IPS-18a (cell line): Measurements from ENCODE around the gene RCC2.

Source experiments
- H3K27ac ChIP-seq: one replicate; pipeline ENCODE4 v1.5.1; 2013; ENCODE audit warnings: low read length
- H3K27me3 ChIP-seq: one replicate; pipeline ENCODE4 v1.6.1; 2013; ENCODE audit warnings: mild to moderate bottlenecking, low read length; ENCODE audit not compliant: control insufficient read depth, insufficient read depth
- H3K36me3 ChIP-seq: one replicate; pipeline ENCODE4 v1.6.1; 2013; ENCODE audit warnings: low read depth, low read length; ENCODE audit not compliant: control insufficient read depth
- H3K4me1 ChIP-seq: one replicate; pipeline ENCODE4 v1.6.1; 2013; ENCODE audit warnings: low read depth, low read length; ENCODE audit not compliant: control insufficient read depth
- H3K4me3 ChIP-seq: one replicate; pipeline ENCODE4 v1.5.1; 2013; ENCODE audit warnings: low read length
- H3K9ac ChIP-seq: one replicate; pipeline ENCODE4 v1.6.1; 2013; ENCODE audit warnings: mild to moderate bottlenecking, low read length, moderate library complexity
- H3K9me3 ChIP-seq: one replicate; pipeline ENCODE4 v1.6.1; 2013; ENCODE audit warnings: low read depth, low read length; ENCODE audit not compliant: control insufficient read depth

Gene RCC2

DNA sequence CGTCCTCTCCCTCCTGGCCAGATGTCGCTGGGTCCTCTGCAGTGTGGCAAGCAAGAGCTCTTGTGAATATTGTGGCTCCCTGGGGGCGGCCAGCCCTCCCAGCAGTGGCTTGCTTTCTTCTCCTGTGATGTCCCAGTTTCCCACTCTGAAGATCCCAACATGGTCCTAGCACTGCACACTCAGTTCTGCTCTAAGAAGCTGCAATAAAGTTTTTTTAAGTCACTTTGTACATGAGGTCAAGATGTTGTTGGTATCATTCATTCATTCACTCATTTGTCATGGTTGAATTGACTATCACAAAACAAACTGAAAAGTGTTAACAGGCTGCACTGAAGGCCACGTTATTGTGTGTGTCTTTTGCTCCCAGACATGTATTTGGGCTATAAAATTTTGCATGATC, 75.7 kb downstream of the RCC2 start:
- no peak overlapping the region for H3K4me3 ChIP-seq
- peaks cover 5% of the 10 kb centered on the region for H3K27me3 ChIP-seq
- H3K9me3 ChIP-seq, result no peaks in the 10 kb centered on the region
- no peaks in the 10 kb centered on the region for H3K36me3 ChIP-seq
- H3K4me1 ChIP-seq, result no peaks in the 10 kb centered on the region
- no peak overlapping the region for H3K9ac ChIP-seq
- H3K27ac ChIP-seq, result no peak overlapping the region

DNA sequence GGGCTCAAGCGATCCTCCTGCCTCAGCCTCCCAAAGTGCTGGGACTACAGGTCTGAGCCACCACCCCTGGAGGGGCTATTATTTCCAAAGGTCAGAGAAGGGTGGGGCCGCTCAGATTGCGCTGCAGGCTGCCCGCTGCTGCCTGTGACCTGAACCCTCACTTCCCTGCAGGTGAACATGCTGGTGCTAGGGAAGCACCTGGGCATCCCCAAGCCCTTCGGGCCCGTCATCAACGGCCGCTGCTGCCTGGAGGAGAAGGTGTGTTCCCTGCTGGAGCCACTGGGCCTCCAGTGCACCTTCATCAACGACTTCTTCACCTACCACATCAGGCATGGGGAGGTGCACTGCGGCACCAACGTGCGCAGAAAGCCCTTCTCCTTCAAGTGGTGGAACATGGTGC, 76.1 kb downstream of the RCC2 start:
- H3K27me3 ChIP-seq, result peaks cover 5% of the 10 kb centered on the region
- no peak overlapping the region for H3K9ac ChIP-seq
- H3K4me3 ChIP-seq, result no peak overlapping the region
- no peak overlapping the region for H3K27ac ChIP-seq
- no peaks in the 10 kb centered on the region for H3K4me1 ChIP-seq
- H3K9me3 ChIP-seq, result no peaks in the 10 kb centered on the region
- no peaks in the 10 kb centered on the region for H3K36me3 ChIP-seq

DNA sequence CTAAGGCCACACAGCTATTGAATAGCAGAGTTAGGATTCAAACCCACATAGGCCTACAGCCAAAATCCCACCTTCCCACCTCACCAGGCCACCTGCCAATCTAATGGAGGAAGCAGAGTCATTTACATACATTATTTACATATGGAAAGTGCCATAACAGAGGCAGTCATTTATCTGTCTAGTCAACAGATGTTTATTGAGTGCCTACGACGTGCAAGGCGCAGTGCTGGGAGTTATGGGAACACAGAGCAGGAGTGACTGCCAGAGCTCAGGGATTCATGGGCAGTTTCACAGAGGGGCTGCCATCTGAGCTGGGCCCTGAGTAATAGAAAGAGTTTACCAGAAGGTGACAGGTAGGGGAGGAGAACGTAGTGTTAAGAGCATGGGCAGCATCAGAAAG, 77.8 kb downstream of the RCC2 start:
- Histone ChIP-seq H3K9me3 (no peaks in the 10 kb centered on the region), H3K36me3 (no peaks in the 10 kb centered on the region), H3K27me3 (peaks cover under 1% of the 10 kb centered on the region), H3K4me3 (no peak overlapping the region), H3K27ac (no peak overlapping the region), H3K4me1 (no peaks in the 10 kb centered on the region), H3K9ac (no peak overlapping the region)

DNA sequence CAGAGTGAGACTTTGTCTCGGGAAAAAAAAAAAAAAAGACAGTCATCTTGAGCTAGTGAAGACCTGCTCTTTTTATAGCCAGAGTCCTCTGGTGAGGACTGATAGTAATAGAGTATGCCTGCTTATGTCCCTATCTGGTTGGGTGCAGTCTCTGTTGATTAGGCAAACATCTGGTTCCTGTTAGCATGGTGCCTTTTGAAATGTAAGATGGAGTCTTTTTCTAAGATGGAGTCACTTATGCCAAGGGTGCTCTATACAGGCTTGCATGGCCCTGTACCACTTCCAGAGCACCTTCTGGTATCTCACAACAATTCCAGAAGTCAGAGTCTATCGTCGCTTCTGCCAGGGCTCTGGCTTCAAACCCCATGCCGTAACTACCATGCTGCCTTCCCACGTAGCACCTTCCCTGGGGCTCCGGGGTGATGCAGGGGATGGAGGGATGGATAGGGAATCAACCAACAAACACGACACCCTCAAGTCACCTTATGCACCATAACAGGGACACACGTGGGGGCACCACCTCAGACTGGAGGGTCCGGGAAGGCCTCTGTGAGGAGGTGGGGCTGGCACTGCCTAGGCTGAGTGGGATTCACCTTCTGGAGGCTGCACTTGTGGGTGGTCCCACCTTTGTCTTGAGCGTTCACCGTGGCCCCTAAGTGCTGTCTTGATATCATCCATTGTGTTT, 79.1 kb downstream of the RCC2 start:
- H3K27me3 ChIP-seq, result no peaks in the 10 kb centered on the region
- no peaks in the 10 kb centered on the region for H3K4me1 ChIP-seq
- H3K9ac ChIP-seq, result no peak overlapping the region
- H3K27ac ChIP-seq, result no peak overlapping the region
- no peaks in the 10 kb centered on the region for H3K36me3 ChIP-seq
- H3K9me3 ChIP-seq, result no peaks in the 10 kb centered on the region
- H3K4me3 ChIP-seq, result no peak overlapping the region

DNA sequence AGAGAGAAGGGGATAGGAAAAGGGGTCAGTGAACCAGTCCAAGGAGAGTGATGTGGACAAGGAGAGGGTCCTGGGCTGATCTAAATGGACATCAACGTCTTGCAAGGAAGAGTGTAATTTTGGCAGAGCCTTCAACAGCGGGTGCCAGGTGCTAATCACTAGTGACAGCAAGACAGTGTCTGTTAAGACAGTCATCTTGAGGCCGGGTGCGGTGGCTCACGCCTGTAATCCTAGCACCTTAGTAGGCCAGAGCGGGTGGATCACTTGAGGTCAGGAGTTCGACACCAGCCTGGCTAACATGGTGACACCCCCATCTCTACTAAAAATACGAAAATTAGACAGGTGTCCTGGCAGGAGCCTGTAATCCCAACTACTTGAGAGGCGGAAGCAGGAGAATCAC, 79.7 kb downstream of the RCC2 start:
- no peak overlapping the region for H3K27ac ChIP-seq
- H3K9ac ChIP-seq, result no peak overlapping the region

DNA sequence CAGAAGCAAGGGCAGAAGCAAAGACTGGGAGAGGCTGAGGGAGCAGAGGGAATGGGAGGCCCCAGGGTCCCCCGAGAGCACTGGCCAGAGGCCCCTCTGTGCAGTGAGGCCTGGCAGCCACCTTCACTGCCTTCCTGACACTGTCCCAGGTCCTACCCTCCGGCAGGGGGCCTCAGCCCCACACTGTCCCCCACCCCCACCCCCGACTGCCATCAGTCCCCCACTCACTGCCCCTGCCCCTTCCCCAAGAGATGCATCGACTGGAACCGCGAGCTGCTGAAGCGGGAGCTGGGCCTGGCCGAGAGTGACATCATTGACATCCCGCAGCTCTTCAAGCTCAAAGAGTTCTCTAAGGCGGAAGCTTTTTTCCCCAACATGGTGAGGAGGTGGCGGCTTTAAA, 80.4 kb downstream of the RCC2 start:
- no peaks in the 10 kb centered on the region for H3K4me1 ChIP-seq
- no peak overlapping the region for H3K9ac ChIP-seq
- H3K4me3 ChIP-seq, result no peak overlapping the region
- no peaks in the 10 kb centered on the region for H3K9me3 ChIP-seq
- H3K27ac ChIP-seq, result no peak overlapping the region
- H3K36me3 ChIP-seq, result no peaks in the 10 kb centered on the region
- no peaks in the 10 kb centered on the region for H3K27me3 ChIP-seq

More for the DNA sequence above, 79.7 kb downstream of the RCC2 start:
- H3K27me3 ChIP-seq, result no peaks in the 10 kb centered on the region
- H3K4me3 ChIP-seq, result no peak overlapping the region
- H3K4me1 ChIP-seq, result no peaks in the 10 kb centered on the region
- H3K36me3 ChIP-seq, result no peaks in the 10 kb centered on the region
- H3K9me3 ChIP-seq, result no peaks in the 10 kb centered on the region

DNA sequence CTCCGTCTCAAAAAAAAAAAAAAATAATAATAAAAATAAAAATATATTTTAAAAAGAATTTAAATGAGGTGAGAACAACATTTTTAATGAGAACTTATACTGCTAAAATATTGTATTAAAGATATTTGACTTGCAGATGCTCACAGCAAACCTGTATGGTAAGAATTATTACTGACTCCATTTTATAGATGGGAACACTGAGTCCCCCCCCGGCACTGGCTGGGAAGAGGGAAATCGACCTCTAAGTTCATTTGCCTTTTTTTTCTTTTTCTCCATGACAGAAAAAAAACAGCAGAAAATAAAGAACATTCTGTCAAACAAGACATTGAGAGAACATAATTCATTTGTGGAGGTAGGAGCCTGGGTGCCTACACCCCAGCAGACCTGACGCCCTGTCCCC, 80.9 kb downstream of the RCC2 start:
- H3K4me3 ChIP-seq, result no peak overlapping the region
- no peaks in the 10 kb centered on the region for H3K36me3 ChIP-seq
- H3K27ac ChIP-seq, result no peak overlapping the region
- H3K4me1 ChIP-seq, result no peaks in the 10 kb centered on the region
- no peaks in the 10 kb centered on the region for H3K9me3 ChIP-seq
- H3K27me3 ChIP-seq, result no peaks in the 10 kb centered on the region
- no peak overlapping the region for H3K9ac ChIP-seq
